ENCODE results near the gene ASAP2.
"Not testable (repeated sequence)": the region's sequence is repeated elsewhere in the genome, so short reads cannot be mapped to it uniquely, and the experiment has no call there.

ASAP2 gene

DNA sequence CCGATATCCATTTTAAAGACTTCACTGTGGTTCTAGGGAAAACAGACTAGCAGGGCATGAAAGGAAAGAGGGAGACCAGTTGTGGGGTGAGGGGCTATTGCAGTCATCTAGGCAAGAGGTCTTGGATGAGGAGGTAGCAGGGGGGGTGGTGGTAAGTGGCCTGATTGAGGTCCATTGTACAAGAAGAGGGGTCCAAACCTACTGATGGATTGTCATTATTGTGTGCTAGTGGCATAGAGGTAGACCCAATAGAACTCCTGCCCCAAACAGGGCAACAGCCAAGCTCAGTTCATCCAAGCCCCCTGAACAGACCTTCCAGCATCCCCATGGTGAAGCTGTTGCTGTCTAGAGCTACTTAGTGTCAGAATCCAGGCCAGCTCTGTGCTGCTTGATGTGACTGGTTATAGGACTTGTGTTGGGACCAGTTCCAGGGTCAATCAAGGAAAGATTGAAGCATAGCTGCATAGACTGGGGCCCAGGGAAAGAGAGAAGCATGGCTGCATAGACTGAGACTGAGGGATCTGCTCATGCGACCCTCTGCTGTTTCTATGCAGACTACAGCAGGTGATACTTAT, 7.0 kb downstream of the ASAP2 start:
- Histone ChIP-seq H4K20me1 (ENCODE audit: insufficient read depth) (no peaks in the 10 kb centered on the region), H3K27me3 (ENCODE audit: insufficient read depth, low read depth) (no peaks in the 10 kb centered on the region), H3K9ac (no peak overlapping the region), H3K4me2 (no peak overlapping the region), H3K27ac (no peak overlapping the region), H3K79me2 (ENCODE audit: insufficient read depth, low read depth) (no peaks in the 10 kb centered on the region), H2AFZ (ENCODE audit: low read depth) (no peak overlapping the region), H3K36me3 (ENCODE audit: insufficient read depth) (no peaks in the 10 kb centered on the region), H3K4me1 (ENCODE audit: low read depth, poor library complexity, severe bottlenecking) (peaks cover 23% of the 10 kb centered on the region), H3K4me3 (IDR thresholded peaks at IDR 0.05; ENCODE audit: insufficient read depth, low read depth, low read length) (no peak overlapping the region)
- TF ChIP-seq, protein P1, sequence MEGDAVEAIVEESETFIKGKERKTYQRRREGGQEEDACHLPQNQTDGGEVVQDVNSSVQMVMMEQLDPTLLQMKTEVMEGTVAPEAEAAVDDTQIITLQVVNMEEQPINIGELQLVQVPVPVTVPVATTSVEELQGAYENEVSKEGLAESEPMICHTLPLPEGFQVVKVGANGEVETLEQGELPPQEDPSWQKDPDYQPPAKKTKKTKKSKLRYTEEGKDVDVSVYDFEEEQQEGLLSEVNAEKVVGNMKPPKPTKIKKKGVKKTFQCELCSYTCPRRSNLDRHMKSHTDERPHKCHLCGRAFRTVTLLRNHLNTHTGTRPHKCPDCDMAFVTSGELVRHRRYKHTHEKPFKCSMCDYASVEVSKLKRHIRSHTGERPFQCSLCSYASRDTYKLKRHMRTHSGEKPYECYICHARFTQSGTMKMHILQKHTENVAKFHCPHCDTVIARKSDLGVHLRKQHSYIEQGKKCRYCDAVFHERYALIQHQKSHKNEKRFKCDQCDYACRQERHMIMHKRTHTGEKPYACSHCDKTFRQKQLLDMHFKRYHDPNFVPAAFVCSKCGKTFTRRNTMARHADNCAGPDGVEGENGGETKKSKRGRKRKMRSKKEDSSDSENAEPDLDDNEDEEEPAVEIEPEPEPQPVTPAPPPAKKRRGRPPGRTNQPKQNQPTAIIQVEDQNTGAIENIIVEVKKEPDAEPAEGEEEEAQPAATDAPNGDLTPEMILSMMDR (conservative IDR thresholded peaks at IDR 0.05; ENCODE audit: low read depth, low read length) = no peak

DNA sequence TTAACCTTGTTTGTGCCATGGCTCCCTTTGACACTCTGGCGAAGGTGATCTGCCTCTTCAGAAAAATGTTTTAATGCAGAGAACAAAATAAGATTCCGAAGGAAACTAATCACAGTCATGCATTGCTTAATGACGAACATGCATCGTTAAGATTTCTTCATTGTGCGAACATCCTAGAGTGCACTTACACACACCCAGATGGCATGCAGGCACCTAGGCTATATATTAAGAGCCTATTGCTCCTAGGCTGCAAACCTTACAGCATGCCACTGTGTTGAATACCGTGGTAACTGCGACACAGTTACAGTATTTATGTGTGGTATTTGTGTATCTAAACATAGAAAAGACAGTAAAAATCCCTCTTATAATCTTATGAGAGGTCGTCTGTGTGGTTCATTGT, 8.3 kb downstream of the ASAP2 start:
- TF ChIP-seq, protein P1 (conservative IDR thresholded peaks at IDR 0.05; ENCODE audit: low read depth, low read length) = no peak
- no peaks in the 10 kb centered on the region for H3K27me3 ChIP-seq (ENCODE audit: insufficient read depth, low read depth)
- peaks cover 11% of the 10 kb centered on the region for H3K4me1 ChIP-seq (ENCODE audit: low read depth, poor library complexity, severe bottlenecking)
- H3K36me3 ChIP-seq (ENCODE audit: insufficient read depth) = no peaks in the 10 kb centered on the region
- no peak overlapping the region for H3K9ac ChIP-seq
- no peak overlapping the region for H3K4me2 ChIP-seq
- H3K4me3 ChIP-seq (IDR thresholded peaks at IDR 0.05; ENCODE audit: insufficient read depth, low read depth, low read length) = no peak overlapping the region
- no peak overlapping the region for H3K27ac ChIP-seq
- no peaks in the 10 kb centered on the region for H3K79me2 ChIP-seq (ENCODE audit: insufficient read depth, low read depth)
- no peaks in the 10 kb centered on the region for H4K20me1 ChIP-seq (ENCODE audit: insufficient read depth)
- H2AFZ ChIP-seq (ENCODE audit: low read depth) = no peak overlapping the region

DNA sequence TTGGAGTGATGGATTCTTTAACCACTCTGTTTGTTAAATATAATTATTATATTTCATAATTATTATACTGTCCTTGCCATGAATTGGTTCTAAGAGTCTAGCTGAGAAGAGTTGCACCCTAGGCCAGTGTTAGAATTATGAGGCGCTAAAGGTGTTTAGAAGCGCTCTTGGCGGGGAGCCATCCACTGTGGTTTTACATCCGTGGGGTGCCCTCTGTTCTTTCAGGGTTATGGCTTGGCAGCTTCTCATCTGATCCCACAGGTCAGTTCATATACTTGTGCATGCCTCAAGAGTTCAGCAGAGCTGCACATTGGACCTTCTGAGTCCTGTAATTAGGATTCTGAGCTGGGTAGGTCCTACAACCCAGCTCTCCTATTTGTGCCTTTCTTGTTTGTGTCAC, 9.1 kb downstream of the ASAP2 start:
- Histone ChIP-seq H3K4me2 (no peak overlapping the region), H3K79me2 (ENCODE audit: insufficient read depth, low read depth) (no peaks in the 10 kb centered on the region)

DNA sequence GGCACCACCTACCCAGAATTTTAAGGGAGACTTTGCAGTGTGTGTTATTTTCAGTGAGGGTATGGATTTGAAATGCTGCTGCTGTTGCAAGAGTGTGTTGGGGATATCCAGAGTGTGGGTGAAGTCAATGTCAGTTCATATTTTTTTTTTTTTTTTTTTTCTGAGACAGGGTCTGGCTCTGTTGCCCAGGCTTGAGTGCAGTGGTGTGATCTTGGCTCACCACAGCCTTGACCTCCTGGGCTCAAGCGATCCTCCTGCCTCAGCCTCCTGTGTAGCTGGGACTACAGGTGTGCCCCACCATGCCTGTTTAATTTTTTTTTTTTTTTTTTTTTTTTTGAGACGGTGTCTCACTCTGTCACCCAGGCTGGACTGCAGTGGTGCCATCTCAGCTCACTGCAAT, 9.5 kb downstream of the ASAP2 start:
- H3K36me3 ChIP-seq (ENCODE audit: insufficient read depth); H3K4me1 ChIP-seq (ENCODE audit: low read depth, poor library complexity, severe bottlenecking); H4K20me1 ChIP-seq (ENCODE audit: insufficient read depth); H3K27me3 ChIP-seq (ENCODE audit: insufficient read depth, low read depth); H3K9ac ChIP-seq; H3K4me3 ChIP-seq (IDR thresholded peaks at IDR 0.05; ENCODE audit: insufficient read depth, low read depth, low read length); H3K4me2 ChIP-seq; H2AFZ ChIP-seq (ENCODE audit: low read depth); H3K27ac ChIP-seq; H3K79me2 ChIP-seq (ENCODE audit: insufficient read depth, low read depth): not testable (repeated sequence)

More for the DNA sequence above, 9.1 kb downstream of the ASAP2 start:
- peaks cover 4% of the 10 kb centered on the region for H3K4me1 ChIP-seq (ENCODE audit: low read depth, poor library complexity, severe bottlenecking)
- no peak overlapping the region for H2AFZ ChIP-seq (ENCODE audit: low read depth)
- H3K9ac ChIP-seq = no peak overlapping the region
- no peak overlapping the region for H3K27ac ChIP-seq
- no peaks in the 10 kb centered on the region for H3K27me3 ChIP-seq (ENCODE audit: insufficient read depth, low read depth)
- no peaks in the 10 kb centered on the region for H3K36me3 ChIP-seq (ENCODE audit: insufficient read depth)
- H3K4me3 ChIP-seq (IDR thresholded peaks at IDR 0.05; ENCODE audit: insufficient read depth, low read depth, low read length) = no peak overlapping the region
- no peaks in the 10 kb centered on the region for H4K20me1 ChIP-seq (ENCODE audit: insufficient read depth)
- TF ChIP-seq, protein P1 (conservative IDR thresholded peaks at IDR 0.05; ENCODE audit: low read depth, low read length) = no peak

DNA sequence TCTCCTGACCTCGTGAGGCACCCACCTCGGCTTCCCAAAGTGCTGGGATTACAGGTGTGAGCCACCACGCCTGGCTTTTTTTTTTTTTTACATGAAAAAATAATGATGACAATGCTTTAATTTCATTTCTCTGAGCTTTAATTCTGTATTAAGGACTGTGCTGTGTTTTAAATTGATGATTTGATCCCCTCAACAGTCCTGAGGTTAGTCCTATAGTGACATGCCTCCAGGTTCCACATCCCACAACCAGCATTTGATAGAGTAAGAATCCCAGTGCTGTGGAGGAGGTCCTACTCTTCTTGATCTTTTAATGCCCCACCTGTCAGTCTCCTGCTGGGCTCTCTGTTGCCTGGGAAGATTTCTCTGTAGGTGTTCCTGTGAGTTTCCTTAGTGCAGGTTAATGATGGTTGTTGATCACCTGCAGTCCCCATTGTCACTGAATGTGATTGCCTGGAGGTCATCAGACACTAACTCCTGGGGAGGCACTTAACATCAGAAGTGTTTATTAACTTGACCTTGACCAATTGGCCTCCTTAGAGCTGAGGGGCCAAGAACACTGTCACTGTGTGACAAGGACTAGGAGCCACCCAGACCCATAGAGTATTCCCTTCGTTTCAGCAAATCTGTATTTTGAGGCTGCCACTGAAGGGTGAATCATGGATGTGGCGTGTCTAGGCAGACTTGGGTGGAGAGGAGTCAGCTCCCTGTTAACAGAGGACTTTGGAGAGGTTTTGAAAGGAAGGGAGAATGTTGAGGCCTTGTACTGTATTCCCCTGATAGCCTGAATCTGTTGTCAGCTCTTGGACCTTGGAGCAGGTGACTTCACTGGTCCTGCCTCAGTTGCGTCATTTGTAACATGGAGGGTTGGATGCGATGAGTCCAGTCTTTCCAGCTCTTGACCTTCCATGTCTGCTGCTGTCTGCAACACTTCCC, 11.5 kb downstream of the ASAP2 start:
- Histone ChIP-seq H3K36me3 (ENCODE audit: insufficient read depth) (no peaks in the 10 kb centered on the region), H3K27me3 (ENCODE audit: insufficient read depth, low read depth) (no peaks in the 10 kb centered on the region), H3K27ac (no peak overlapping the region), H3K9ac (no peak overlapping the region), H4K20me1 (ENCODE audit: insufficient read depth) (no peaks in the 10 kb centered on the region), H3K4me1 (ENCODE audit: low read depth, poor library complexity, severe bottlenecking) (peaks cover 4% of the 10 kb centered on the region), H3K4me2 (no peak overlapping the region), H3K4me3 (IDR thresholded peaks at IDR 0.05; ENCODE audit: insufficient read depth, low read depth, low read length) (no peak overlapping the region), H3K79me2 (ENCODE audit: insufficient read depth, low read depth) (no peaks in the 10 kb centered on the region), H2AFZ (ENCODE audit: low read depth) (no peak overlapping the region)
- TF ChIP-seq, protein P1 (conservative IDR thresholded peaks at IDR 0.05; ENCODE audit: low read depth, low read length) = no peak

All from KMS-11 (cell line).